Raji (cell line): ENCODE data around the gene SPTBN1.

ENCODE experiments used
- POLR2A ChIP-seq: IDR thresholded peaks from 2 replicates; pipeline ENCODE4 v1.6.1; 2011; ENCODE audit warnings: low read depth, low read length, control low read depth; ENCODE audit not compliant: insufficient read depth

Gene SPTBN1

DNA sequence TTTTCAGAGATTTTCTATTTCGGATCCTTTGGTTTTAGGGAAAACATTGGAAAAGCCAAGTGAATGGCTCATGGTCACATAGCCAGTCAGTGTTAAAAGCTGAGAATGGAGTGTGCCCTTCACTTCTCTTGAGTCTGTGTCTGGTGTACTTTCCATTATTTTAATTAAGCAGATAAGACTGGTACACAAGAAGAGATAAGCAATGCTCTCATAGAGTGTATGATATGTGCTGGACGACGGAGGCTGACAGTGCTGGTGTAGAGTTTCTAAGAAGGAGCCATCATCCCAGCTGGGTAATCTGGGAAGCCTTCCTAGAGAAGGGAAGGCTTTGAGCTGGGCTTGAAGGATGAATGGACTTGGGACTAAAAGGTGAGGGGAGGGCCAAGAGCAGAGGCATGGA, 93.3 kb downstream of the SPTBN1 start:
- no peak for TF ChIP-seq POLR2A

DNA sequence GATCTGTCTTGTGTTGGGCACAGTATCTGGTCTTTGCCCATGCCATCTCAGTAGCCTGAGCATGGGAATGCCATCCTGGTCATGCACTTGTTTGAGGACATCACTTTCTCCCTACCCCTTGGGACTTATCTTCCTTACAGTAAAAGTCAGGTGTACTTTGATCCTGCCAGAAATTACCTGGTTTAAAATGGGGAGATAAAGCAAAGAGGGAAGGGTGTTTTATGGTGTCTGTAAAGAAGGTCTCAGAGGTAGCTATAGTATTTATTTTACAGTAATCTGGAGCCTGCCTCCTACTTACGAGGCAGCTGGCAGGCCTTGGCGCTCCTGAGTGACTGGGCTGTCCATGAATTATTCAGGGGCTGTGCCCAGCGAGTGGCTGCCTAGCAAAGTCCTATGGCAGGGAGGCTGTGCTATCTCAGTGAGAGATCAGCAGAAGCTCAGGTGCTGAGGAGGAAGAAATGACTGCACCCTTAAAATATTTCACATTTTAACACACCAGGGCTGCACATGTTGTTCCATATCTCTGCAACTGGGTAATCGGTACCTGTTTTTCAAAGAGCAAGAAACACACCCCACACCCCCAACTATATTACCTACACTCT, 93.9 kb downstream of the SPTBN1 start:
- TF ChIP-seq POLR2A: no peak

DNA sequence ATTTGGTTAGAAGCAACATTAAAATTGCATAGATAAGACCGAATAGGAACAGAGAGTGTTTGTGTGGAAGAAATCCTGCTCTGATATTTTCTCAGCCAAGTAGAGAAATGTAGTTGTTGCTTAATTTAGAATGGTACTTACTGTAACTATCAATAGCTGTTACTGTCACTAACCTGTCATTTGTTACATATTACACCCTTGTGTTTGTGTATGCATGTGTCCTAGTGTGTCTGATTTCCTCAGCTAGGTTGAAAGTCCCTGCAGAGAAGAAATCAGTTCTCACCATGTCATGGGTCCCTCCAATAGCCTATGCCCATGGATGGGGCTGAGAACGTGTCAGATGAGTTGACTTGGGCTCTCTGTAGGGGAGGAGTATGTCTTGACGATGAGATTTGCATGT, 94.4 kb downstream of the SPTBN1 start:
- no peak for TF ChIP-seq POLR2A

DNA sequence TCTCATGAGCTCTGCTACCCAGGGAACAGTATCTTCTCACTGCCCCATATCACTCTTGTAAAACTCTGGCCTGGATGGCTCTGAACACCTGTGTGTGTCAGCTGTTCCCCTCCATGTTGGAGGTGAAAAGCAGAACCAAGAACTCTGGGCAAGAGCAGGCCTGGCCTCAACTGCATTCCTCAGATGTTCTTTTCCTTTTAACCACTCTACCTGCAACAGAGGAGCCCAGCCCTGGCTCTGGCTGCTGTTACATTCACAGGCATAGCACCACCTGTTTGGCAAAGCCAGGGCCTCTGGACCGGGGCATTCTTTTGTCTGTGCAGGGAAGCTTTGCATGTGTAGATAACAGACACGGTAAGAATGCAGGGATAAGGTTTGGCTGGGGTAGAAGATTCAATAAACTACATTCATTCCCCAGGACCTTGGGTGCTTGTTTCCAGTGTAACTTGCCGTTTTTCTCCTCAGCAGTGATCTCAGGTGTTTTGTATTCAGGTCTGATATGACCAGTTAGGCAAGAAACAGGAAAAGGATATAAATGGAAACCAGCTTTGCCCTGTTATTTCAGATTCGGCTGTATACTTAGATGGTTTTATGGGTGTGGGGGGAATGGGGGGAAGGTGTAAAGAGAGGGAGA, 95.1 kb downstream of the SPTBN1 start:
- no peak for TF ChIP-seq POLR2A

DNA sequence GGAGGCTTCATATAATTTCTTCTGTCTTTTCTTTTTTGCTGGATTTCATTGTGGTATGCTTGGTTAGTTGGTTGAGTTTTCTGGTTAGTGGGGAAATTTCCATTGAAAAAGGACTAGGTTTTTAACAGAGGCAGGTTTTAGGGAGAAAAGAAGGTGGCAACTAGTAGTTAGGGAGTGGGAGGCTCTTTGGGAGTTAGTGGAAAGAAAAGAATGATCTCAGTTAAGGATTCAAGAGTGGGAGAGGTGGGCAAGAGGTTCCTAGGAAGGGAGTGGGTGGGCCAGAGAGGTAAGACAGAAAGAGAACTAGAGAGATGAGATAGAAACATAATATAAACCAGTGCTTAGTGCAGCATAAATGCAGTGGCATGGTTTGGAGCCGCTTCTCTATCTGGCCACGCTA, 96.9 kb downstream of the SPTBN1 start:
- TF ChIP-seq POLR2A: no peak

DNA sequence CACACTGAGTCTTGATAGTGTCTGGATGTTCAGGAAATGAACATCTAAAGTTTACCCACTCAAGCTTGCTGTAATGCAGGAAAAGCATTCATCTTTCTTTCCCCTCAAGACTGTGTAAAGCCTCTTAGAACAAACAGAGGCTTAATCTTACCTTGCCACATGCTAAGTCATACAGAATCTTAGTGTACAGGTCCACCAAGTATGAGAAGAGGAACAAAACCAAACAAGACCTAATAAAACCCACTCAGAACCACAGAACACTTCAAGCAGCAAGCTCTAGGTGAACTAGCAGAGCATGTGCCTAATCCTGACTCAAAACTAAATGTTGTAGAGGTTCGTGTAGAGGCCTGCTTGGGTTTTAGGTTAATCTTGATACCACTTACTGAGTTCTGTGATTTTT, 97.6 kb downstream of the SPTBN1 start:
- TF ChIP-seq POLR2A: no peak

DNA sequence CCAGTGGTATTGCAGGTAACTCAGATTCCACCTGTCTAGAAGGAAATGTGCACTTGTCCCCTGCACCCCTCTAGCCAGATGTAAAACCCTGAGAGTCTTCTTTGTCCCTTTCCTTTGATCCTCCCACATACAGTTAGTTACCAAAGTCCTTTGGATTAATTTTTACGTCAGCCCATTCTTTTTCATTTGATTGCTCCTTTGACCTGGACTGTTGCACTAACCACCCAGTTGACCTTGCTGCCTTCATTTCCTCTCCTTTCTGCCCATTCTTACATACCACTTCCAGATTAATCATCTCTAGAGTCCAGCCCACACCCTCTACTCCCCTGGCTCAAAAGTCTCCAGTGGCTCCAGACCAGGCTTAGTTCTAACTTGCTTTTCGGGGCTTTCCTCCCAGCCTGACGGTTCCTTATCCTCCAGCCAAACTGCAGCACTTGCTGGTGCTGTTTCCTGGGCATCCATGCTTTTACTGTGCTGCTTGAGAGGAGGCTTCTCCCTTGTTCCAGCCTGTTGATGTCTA, 99.3 kb downstream of the SPTBN1 start:
- TF ChIP-seq POLR2A: no peak

DNA sequence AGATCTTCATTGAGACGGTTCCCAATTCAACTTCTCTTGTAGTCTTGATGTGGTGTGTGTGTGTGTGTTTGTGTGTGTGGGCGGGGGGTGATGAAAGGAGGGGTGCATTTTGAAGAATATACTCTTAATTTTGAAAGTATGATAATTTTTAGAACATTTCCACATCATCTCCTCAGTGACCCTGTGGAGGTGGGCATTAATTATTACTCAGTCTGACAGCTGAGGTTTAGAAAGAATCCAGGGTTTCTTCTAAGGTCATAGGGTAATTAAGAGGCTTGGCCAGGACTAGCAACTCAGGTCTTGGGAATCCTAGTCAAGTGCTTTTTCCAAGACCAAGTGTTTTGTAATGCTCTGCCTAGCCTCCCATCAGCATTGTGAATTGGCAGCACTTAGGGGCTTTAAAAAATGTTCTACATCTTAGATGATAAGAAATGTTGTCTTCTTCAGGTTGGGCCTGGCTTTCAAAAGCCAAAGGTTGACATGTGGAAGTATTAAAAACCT, 100.5 kb downstream of the SPTBN1 start:
- no peak for TF ChIP-seq POLR2A

DNA sequence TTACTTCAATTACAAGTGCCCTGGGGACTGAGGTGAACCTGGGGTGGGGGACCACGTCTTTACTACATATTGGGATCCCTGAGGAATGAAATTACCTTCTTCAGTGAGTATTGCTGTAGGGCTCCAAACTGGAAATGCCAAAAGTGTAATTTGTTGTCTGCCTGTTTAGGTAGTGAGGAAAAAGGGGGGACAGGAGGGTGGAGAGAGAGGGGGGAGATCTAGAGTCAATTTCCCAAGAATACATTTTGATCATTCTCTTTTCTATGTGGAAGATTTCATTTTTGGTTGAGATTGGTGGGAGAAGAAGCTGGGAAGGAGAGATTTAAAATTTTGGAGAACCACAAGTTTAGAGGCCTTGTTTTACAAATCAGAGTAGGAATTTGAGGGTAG, 101.1 kb downstream of the SPTBN1 start:
- no peak for TF ChIP-seq POLR2A

DNA sequence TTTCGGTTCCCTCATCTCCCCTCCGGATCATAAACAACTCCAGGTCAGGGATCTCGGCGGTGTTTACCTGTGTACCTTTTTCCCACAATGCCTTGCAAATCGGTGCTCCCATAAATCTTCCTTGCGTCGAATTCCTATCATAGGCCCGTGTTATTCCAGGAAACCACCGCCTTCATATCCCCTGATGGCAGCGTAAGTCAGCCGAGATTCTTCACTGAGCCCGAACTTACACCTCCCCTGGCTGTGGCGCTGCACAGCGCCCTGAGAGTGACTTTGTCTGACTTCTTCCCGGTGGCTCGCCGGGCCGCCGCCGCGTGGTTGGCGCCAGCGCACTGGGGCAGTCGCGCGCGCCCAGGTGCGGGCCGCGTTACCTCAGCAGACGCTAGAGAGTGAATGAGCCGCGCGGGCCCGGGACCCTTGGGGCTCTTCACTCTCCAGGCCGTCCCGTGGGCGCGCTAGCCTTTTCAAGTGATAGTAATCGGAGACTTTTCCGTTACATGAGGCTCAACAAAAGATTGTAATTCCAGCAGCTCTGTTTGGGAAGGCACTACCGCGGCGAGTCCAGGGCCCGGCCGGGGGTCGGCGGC, 101.6 kb downstream of the SPTBN1 start:
- no peak for TF ChIP-seq POLR2A

DNA sequence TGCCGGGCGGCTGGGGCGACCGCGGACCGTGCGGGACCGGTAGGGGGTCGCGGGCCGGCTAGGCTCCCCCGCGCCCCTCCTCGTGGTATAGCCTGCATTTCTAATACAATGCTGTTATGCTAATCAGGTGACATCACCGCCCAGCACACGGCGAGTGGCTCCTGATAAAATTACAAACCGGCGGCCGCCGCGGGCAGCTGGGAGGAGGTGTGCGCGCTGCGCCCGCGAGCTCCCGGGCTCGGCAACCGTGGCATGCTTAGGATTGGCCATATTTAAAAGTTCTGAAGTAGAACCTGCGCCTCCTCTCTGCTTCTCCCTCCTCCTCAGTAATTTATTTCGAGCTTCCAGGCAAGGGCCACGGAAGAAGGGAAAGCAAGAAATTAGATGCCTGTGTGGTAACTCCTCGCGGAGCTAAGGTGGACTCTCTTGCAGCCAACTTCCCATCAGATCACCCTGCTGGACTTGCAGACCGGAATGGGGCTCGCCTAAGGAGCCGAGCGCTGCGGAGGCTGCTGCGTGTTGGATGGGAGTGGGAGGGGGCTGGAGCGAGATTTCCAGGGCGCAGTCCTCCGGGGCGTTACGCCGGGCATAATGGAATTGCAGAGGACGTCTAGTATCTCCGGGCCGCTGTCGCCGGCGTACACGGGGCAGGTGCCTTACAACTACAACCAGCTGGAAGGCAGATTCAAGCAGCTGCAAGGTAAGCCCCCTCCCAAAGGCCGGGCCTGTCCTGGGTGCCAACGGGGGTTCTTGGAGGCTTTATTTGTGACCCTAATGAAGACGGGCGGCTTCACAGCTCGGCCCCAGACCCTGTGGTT, 102.3 kb downstream of the SPTBN1 start:
- peak; percentile 41 for TF ChIP-seq POLR2A

DNA sequence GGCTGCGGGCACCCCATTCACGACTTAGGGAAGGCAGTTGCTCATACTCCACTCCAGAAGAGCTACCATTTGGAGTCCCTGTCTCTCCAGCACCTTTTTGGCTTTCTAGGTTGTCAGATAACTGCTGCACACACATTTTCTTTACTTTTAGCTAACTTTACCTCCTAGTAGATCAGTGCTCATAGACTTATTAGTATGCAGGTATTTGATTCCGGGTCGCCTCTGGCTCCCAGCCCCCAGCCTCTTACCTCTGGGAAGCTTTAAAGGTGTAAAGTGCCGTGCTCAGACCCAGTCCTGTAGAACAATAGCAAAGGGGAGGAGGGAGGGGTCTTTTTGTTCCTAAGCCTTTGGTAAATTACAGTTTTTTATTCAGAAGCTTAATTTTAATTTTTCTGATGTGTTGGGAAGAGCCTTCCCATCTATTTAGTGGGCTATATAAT, 102.9 kb downstream of the SPTBN1 start:
- no peak for TF ChIP-seq POLR2A

DNA sequence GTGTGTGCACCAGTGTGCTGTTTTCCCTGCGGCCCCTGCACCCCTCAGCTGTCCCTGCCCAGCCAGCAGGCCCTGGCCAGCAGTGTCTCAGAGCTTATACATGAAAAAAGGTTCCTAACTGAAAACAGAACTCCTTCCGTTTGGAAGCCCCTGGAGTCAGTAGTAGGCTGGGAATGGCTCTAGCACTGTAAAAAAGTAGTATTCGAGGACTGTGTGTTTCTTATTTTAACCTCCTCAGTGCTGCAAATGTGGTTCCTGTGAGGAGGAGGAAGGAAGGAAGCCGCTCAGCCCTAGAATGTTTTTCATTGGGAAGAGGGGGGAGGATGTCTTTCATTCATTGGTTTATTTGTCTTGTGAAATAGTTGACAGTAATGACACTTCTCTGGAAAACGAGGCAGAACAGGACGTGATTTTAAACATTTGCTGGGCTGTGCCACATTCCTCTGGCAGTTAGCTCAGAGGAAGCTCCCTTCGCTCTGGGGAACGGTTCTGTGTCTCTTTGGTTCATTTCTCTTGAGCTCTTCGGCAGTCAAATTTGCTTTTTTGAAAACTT, 103.5 kb downstream of the SPTBN1 start:
- no peak; the same call in 1 of the 2 replicates for TF ChIP-seq POLR2A

DNA sequence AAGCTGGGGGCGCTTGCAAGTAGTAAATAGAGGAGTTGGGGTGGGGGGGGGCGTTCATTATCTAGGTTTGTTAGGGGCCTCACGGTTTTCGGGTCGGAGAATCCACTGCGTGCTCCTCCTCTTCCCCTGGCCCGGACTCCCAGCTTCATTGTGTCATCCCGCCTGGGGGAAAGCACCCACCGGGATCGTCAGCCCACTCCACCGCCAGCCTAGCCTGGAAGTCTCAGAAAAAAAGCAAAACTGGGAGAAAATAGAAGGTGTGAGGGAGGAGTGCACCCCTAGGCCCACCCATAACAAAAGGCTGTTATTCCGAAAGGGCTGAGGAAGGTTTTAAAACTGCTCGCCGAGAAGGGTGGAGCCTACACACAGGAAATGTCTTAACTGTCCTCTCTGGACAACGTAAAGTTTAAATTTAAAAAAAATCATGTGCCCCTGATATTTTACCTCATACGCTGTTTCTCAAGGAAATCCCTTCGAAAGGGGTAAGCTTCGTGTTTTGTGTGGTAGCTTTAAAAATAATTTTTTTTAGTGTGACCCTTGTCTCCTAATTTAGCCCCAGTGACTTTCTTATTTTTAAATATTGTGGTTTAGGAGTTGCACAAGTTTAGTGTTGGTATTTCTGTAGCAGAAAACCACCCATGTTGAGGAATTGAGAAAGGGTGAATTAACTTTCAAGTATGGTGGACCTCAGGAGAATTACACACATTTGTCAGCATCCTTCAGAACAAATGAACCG, 104.2 kb downstream of the SPTBN1 start:
- TF ChIP-seq POLR2A: peak; percentile 43; the same call in 1 of the 2 replicates
